DOHH2 (cell line): Measurements from ENCODE around the gene POFUT1.

Source experiments
- H3F3A ChIP-seq: fragments of 200-600 bp; sonication (generic), shearing (Covaris generic); 2 replicates; pipeline ENCODE4 v1.6.0; 2016; ENCODE audit warnings: antibody characterized with exemption, mild to moderate bottlenecking; ENCODE audit not compliant: control insufficient read depth, insufficient read depth
- H3K27ac ChIP-seq: fragments of 200-600 bp; sonication (generic); 2 replicates; pipeline ENCODE4 v1.5.1; 2014; ENCODE audit warnings: low read depth, mild to moderate bottlenecking, low read length, moderate library complexity
- H3K27me3 ChIP-seq: fragments of 200-600 bp; sonication (generic); 2 replicates; pipeline ENCODE4 v1.6.1; 2014; ENCODE audit warnings: mild to moderate bottlenecking, low read length, mixed read lengths; ENCODE audit not compliant: control insufficient read depth
- H3K36me3 ChIP-seq: fragments of 200-600 bp; sonication (generic); 2 replicates; pipeline ENCODE4 v1.6.1; 2014; ENCODE audit warnings: mild to moderate bottlenecking, low read length, moderate library complexity, mixed read lengths; ENCODE audit not compliant: control insufficient read depth
- H3K4me1 ChIP-seq: fragments of 200-600 bp; sonication (generic); 2 replicates; pipeline ENCODE4 v1.6.1; 2014; ENCODE audit warnings: mild to moderate bottlenecking, low read length, mixed read lengths; ENCODE audit not compliant: control insufficient read depth
- H3K4me2 ChIP-seq: fragments of 200-600 bp; sonication (generic); 2 replicates; pipeline ENCODE4 v1.6.0; 2014; ENCODE audit warnings: mild to moderate bottlenecking, low read length, moderate library complexity
- H3K4me3 ChIP-seq: fragments of 200-600 bp; sonication (generic); 2 replicates; pipeline ENCODE4 v1.5.1; 2014; ENCODE audit warnings: mild to moderate bottlenecking, low read length, mixed read lengths
- H3K79me2 ChIP-seq: fragments of 200-600 bp; sonication (generic); 2 replicates; pipeline ENCODE4 v1.6.1; 2014; ENCODE audit warnings: mild to moderate bottlenecking, low read length, mixed read lengths; ENCODE audit not compliant: control insufficient read depth
- H3K9me2 ChIP-seq: fragments of 200-600 bp; sonication (generic); replicated peaks from 2 replicates; pipeline ENCODE4 v1.6.1; 2014; ENCODE audit warnings: mild to moderate bottlenecking, low read length, mixed read lengths; ENCODE audit not compliant: control insufficient read depth
- H3K9me3 ChIP-seq: fragments of 200-600 bp; sonication (generic); 2 replicates; pipeline ENCODE4 v1.6.1; 2014; ENCODE audit warnings: antibody characterized with exemption, low read length, mixed read lengths; ENCODE audit not compliant: control insufficient read depth, insufficient read depth
- H4K20me1 ChIP-seq: fragments of 200-600 bp; sonication (generic); 2 replicates; pipeline ENCODE4 v1.6.0; 2014; ENCODE audit warnings: low read depth, mild to moderate bottlenecking, antibody characterized with exemption, low read length, moderate library complexity; ENCODE audit not compliant: control insufficient read depth, insufficient read depth
- EZH2phosphoT487 ChIP-seq: fragments of 200-600 bp; sonication (generic); IDR thresholded peaks from 2 replicates; pipeline ENCODE4 v1.6.1; 2017; ENCODE audit warnings: borderline replicate concordance, mild to moderate bottlenecking, antibody characterized with exemption, low read length, moderate library complexity, mixed read lengths
- TF ChIP-seq, protein P1 (sequence below): fragments of 200-600 bp; sonication (generic); IDR thresholded peaks from one replicate; pipeline ENCODE4 v1.5.1; 2014; ENCODE audit warnings: antibody characterized with exemption, mild to moderate bottlenecking, low read depth, low read length; ENCODE audit not compliant: poor library complexity, severe bottlenecking

POFUT1 gene

DNA sequence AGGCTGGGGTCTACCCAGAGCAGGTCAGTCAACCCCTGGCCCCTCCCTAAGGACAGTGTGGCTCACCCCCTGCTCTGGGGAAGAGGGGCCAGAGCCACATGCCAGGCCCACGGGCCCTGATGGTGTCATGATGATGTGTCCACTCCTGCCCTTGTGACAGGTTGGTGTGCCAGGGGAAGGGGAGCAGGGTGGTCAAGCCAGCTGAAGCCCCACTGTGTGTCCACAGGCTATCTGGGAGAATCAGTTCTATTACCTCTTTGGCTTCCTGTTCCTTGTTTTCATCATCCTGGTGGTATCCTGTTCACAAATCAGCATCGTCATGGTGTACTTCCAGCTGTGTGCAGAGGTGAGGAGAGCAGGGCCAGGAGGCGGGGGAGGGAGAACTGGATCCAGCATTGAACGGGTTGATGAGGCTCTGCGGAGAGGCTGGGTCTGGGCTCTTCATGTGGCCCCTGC lies 47.9 kb upstream of the POFUT1 start:
- no peaks in the 10 kb centered on the region for H3K9me2 ChIP-seq
- peaks cover 63% of the 10 kb centered on the region for H3K36me3 ChIP-seq
- H3F3A ChIP-seq = no peaks in the 10 kb centered on the region
- no peaks in the 10 kb centered on the region for H3K79me2 ChIP-seq
- TF ChIP-seq EZH2phosphoT487 = no peak
- H3K27me3 ChIP-seq = no peaks in the 10 kb centered on the region
- no peaks in the 10 kb centered on the region for H3K4me1 ChIP-seq
- H3K4me2 ChIP-seq = no peak overlapping the region
- no peaks in the 10 kb centered on the region for H4K20me1 ChIP-seq
- H3K9me3 ChIP-seq = no peaks in the 10 kb centered on the region
- H3K27ac ChIP-seq = no peak overlapping the region
- no peak overlapping the region for H3K4me3 ChIP-seq

DNA sequence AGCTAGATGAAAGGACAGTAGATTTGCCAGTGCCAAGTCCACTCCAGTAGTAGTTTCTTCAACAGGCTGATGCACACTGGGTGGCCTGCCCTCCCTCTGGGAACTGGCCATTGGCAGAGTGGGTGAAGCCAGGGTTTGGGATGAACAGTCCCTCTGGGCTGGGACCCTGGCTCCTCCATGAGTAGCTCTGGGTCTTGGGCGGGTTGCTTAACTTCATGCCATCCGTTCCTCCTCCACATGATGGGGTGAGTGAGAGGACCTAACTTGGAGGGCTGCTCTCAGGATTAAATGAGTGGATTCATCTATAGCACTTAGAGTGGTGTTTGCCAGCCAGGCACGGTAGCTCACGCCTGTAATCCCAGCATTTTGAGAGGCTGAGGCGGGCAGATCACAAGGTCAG lies 47.3 kb upstream of the POFUT1 start:
- peaks cover 65% of the 10 kb centered on the region for H3K36me3 ChIP-seq

DNA sequence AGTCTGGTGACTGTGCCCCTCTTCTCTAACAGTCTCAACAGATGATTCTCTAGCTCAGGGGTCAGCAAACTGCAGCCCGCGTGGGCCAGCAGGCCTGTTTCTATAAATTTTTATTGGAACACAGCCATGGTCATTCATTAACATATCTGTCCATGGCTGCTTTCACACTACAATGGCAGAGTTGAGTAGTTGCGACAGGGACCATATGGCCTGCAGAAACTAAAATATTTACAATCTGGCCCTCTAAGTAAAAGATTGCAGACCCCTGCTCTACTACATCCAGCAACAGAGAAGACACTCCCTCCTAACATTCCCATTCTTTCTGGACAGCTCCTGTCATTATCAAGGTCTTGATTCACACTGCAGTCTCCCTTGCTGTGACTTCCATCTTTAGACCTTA lies 45.3 kb upstream of the POFUT1 start:
- no peak overlapping the region for H3K4me3 ChIP-seq
- H3K9me2 ChIP-seq = no peaks in the 10 kb centered on the region
- no peaks in the 10 kb centered on the region for H3K79me2 ChIP-seq
- H4K20me1 ChIP-seq = no peaks in the 10 kb centered on the region
- H3K4me2 ChIP-seq = no peak overlapping the region
- H3K27me3 ChIP-seq = no peaks in the 10 kb centered on the region
- TF ChIP-seq EZH2phosphoT487 = no peak
- TF ChIP-seq, protein P1, sequence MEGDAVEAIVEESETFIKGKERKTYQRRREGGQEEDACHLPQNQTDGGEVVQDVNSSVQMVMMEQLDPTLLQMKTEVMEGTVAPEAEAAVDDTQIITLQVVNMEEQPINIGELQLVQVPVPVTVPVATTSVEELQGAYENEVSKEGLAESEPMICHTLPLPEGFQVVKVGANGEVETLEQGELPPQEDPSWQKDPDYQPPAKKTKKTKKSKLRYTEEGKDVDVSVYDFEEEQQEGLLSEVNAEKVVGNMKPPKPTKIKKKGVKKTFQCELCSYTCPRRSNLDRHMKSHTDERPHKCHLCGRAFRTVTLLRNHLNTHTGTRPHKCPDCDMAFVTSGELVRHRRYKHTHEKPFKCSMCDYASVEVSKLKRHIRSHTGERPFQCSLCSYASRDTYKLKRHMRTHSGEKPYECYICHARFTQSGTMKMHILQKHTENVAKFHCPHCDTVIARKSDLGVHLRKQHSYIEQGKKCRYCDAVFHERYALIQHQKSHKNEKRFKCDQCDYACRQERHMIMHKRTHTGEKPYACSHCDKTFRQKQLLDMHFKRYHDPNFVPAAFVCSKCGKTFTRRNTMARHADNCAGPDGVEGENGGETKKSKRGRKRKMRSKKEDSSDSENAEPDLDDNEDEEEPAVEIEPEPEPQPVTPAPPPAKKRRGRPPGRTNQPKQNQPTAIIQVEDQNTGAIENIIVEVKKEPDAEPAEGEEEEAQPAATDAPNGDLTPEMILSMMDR = no peak
- no peaks in the 10 kb centered on the region for H3K9me3 ChIP-seq
- peaks cover 71% of the 10 kb centered on the region for H3K36me3 ChIP-seq
- no peak overlapping the region for H3K27ac ChIP-seq
- H3F3A ChIP-seq = no peaks in the 10 kb centered on the region
- no peaks in the 10 kb centered on the region for H3K4me1 ChIP-seq

More for the DNA sequence above, 47.3 kb upstream of the POFUT1 start:
- no peaks in the 10 kb centered on the region for H3K79me2 ChIP-seq
- no peak overlapping the region for H3K4me3 ChIP-seq
- no peaks in the 10 kb centered on the region for H3F3A ChIP-seq
- no peak overlapping the region for H3K27ac ChIP-seq
- H3K4me1 ChIP-seq = no peaks in the 10 kb centered on the region
- no peaks in the 10 kb centered on the region for H3K9me3 ChIP-seq
- TF ChIP-seq, protein P1 = no peak
- no peak for TF ChIP-seq EZH2phosphoT487
- no peaks in the 10 kb centered on the region for H4K20me1 ChIP-seq
- H3K27me3 ChIP-seq = no peaks in the 10 kb centered on the region
- no peaks in the 10 kb centered on the region for H3K9me2 ChIP-seq
- H3K4me2 ChIP-seq = no peak overlapping the region

DNA sequence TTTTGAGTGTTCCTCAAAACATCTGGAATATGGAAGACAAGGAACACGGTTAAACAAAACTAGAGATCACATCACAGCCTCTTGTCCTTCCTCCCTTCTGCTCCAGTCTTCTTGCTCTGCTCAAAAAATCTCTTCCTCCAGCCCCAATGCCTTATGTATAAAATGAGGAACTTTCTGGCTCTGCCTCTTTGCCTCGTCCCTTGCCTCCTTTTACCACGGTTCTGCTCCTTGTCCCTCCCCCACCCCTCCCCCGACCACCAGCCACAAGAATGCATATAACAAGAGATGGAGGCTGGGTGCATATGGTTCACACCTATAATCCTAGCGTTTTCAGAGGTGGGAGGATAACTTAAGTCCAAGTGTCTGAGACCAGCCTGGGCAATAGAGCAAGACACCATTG lies 43.7 kb upstream of the POFUT1 start:
- Histone ChIP-seq H3K9me3 (no peaks in the 10 kb centered on the region), H3K4me2 (no peak overlapping the region), H3F3A (peaks cover 4% of the 10 kb centered on the region; the same call in 1 of the 2 replicates), H4K20me1 (no peaks in the 10 kb centered on the region), H3K27me3 (no peaks in the 10 kb centered on the region), H3K4me1 (no peaks in the 10 kb centered on the region), H3K79me2 (no peaks in the 10 kb centered on the region), H3K9me2 (no peaks in the 10 kb centered on the region), H3K4me3 (no peak overlapping the region), H3K36me3 (peaks cover 62% of the 10 kb centered on the region), H3K27ac (no peak overlapping the region)
- TF ChIP-seq, protein P1 = no peak
- TF ChIP-seq EZH2phosphoT487 = no peak
